MM.1S (cell line): ENCODE results near the gene RPS15A.

Experiments
- DNase-seq: peaks from one replicate; pipeline ENCODE4 v3.0.0-alpha.2; 2015
- H2AFZ ChIP-seq: fragments of 300-600 bp; sonication (generic); 2 replicates; pipeline ENCODE4 v1.6.0; 2016; ENCODE audit warnings: antibody characterized with exemption, low read length
- H3F3A ChIP-seq: fragments of 300-600 bp; sonication (generic); 2 replicates; pipeline ENCODE4 v1.6.1; 2016; ENCODE audit warnings: mild to moderate bottlenecking, antibody characterized with exemption, low read length, moderate library complexity, mixed read lengths; ENCODE audit not compliant: insufficient read depth
- H3K27ac ChIP-seq: fragments of 300-600 bp; sonication (generic); 2 replicates; pipeline ENCODE4 v1.5.1; 2016; ENCODE audit warnings: mild to moderate bottlenecking, low read length
- H3K27me3 ChIP-seq: fragments of 300-600 bp; sonication (generic); replicated peaks from 2 replicates; pipeline ENCODE4 v1.6.0; 2016; ENCODE audit warnings: low read length; ENCODE audit not compliant: insufficient read depth
- H3K36me3 ChIP-seq: fragments of 300-600 bp; sonication (generic); replicated peaks from 2 replicates; pipeline ENCODE4 v1.6.1; 2016; ENCODE audit warnings: mild to moderate bottlenecking, low read length, mixed read lengths; ENCODE audit not compliant: insufficient read depth
- H3K4me1 ChIP-seq: fragments of 300-600 bp; sonication (generic); 2 replicates; pipeline ENCODE4 v1.6.1; 2016; ENCODE audit warnings: low read length, mixed read lengths
- H3K4me2 ChIP-seq: fragments of 300-600 bp; sonication (generic); 2 replicates; pipeline ENCODE4 v1.6.0; 2016; ENCODE audit warnings: low read depth, low read length
- H3K4me3 ChIP-seq: fragments of 300-600 bp; sonication (generic); 2 replicates; pipeline ENCODE4 v1.5.1; 2016; ENCODE audit warnings: low read length, mixed read lengths
- H3K79me2 ChIP-seq: fragments of 300-600 bp; sonication (generic); 2 replicates; pipeline ENCODE4 v1.6.1; 2016; ENCODE audit warnings: mixed run types, low read length, mixed read lengths
- H3K9ac ChIP-seq: fragments of 300-600 bp; sonication (generic); 2 replicates; pipeline ENCODE4 v1.6.1; 2016; ENCODE audit warnings: low read length, mixed read lengths
- H3K9me2 ChIP-seq: fragments of 300-600 bp; sonication (generic); replicated peaks from 2 replicates; pipeline ENCODE4 v1.6.1; 2016; ENCODE audit warnings: mild to moderate bottlenecking, low read length, mixed read lengths; ENCODE audit not compliant: insufficient read depth
- H3K9me3 ChIP-seq: fragments of 300-600 bp; sonication (generic); replicated peaks from 2 replicates; pipeline ENCODE4 v1.6.1; 2016; ENCODE audit warnings: mild to moderate bottlenecking, low read length, mixed read lengths; ENCODE audit not compliant: insufficient read depth
- H4K20me1 ChIP-seq: fragments of 300-600 bp; sonication (generic); 2 replicates; pipeline ENCODE4 v1.6.1; 2016; ENCODE audit warnings: mild to moderate bottlenecking, low read length, moderate library complexity, mixed read lengths; ENCODE audit not compliant: insufficient read depth
- EZH2 ChIP-seq: fragments of 300-600 bp; sonication (generic); optimal IDR thresholded peaks from 2 replicates; pipeline ENCODE3; 2017; ENCODE audit warnings: low read depth, mild to moderate bottlenecking, antibody characterized with exemption, low read length, mixed read lengths
- EZH2phosphoT487 ChIP-seq: fragments of 300-600 bp; sonication (generic); IDR thresholded peaks from 2 replicates; pipeline ENCODE4 v1.6.1; 2018; ENCODE audit warnings: antibody characterized with exemption, low read length
- TF ChIP-seq, protein P1 (sequence below): fragments of 300-600 bp; sonication (generic); IDR thresholded peaks from 2 replicates; pipeline ENCODE4 v1.5.1; 2016; ENCODE audit warnings: antibody characterized with exemption, low read length, mixed read lengths

The RPS15A gene

DNA sequence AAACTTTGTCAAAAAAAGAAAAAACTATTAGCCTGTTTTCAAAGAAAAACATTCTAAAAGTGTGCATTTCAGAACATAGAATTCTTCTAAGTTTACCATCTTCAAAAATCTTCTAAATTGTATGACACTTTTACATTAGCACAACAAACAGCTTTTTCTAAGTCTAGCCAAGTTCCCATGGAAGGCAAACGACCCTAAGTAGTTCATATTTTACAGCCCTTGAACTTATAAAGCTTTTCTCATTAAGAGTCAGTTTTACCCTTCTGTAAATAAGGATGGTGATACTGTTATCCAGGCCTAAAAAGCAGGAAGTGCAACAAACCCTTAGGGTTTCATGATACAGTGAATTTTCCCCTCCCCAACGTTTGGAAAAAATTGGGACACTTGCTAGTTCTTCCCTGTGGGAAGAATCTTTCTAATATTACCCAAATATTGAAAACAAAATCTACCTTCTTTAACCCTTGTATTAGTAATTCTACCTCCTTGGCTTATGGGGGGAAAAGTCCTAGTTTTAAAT, 15.2 kb upstream of the RPS15A start:
- DNase-seq, result no peak
- Histone ChIP-seq H3F3A (peaks cover 26% of the 10 kb centered on the region), H3K4me2 (no peak overlapping the region), H2AFZ (no peak overlapping the region), H3K79me2 (peaks cover 10% of the 10 kb centered on the region), H3K4me1 (no peaks in the 10 kb centered on the region), H3K9me2 (no peaks in the 10 kb centered on the region), H3K27me3 (no peaks in the 10 kb centered on the region), H3K4me3 (no peak overlapping the region), H3K9ac (no peak overlapping the region), H3K36me3 (peaks cover 7% of the 10 kb centered on the region; the same call in 1 of the 2 replicates), H3K27ac (no peak overlapping the region), H4K20me1 (no peaks in the 10 kb centered on the region), H3K9me3 (no peaks in the 10 kb centered on the region)
- no peak for TF ChIP-seq EZH2
- TF ChIP-seq, protein P1, sequence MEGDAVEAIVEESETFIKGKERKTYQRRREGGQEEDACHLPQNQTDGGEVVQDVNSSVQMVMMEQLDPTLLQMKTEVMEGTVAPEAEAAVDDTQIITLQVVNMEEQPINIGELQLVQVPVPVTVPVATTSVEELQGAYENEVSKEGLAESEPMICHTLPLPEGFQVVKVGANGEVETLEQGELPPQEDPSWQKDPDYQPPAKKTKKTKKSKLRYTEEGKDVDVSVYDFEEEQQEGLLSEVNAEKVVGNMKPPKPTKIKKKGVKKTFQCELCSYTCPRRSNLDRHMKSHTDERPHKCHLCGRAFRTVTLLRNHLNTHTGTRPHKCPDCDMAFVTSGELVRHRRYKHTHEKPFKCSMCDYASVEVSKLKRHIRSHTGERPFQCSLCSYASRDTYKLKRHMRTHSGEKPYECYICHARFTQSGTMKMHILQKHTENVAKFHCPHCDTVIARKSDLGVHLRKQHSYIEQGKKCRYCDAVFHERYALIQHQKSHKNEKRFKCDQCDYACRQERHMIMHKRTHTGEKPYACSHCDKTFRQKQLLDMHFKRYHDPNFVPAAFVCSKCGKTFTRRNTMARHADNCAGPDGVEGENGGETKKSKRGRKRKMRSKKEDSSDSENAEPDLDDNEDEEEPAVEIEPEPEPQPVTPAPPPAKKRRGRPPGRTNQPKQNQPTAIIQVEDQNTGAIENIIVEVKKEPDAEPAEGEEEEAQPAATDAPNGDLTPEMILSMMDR, result no peak
- no peak for TF ChIP-seq EZH2phosphoT487

DNA sequence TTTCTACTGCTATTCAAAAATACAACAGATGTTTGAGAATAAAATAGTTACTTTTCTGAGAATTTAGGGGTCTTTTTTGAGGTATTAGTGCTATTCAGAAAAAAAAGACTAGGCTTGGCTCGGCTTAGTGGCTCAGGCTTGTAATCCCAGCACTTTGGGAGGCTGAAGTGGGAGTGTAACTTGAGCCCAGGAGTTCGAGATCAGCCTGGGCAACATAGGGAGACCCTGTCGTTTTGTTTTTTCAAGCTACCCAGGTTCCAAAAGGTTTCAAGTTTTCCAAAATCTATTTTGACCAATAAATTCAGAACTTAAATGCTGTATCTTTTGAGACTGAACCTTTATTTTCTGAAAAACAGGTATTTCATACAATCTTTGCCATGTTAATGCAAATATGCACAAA, 14.4 kb upstream of the RPS15A start:
- Histone ChIP-seq H3K27me3 (no peaks in the 10 kb centered on the region), H3K36me3 (0 out of 2 replicates have a peak, but pooled peaks cover 6% of the 10 kb centered on the region), H3K9ac (no peak overlapping the region), H3K9me2 (no peaks in the 10 kb centered on the region), H2AFZ (no peak overlapping the region), H3K4me3 (no peak overlapping the region), H3K4me1 (peaks cover 7% of the 10 kb centered on the region), H3K79me2 (peaks cover 17% of the 10 kb centered on the region), H3K4me2 (no peak overlapping the region), H3F3A (peaks cover 26% of the 10 kb centered on the region), H4K20me1 (no peaks in the 10 kb centered on the region), H3K9me3 (no peaks in the 10 kb centered on the region), H3K27ac (no peak overlapping the region)
- no peak for DNase-seq
- TF ChIP-seq EZH2phosphoT487, result no peak
- no peak for TF ChIP-seq EZH2
- TF ChIP-seq, protein P1, result no peak

DNA sequence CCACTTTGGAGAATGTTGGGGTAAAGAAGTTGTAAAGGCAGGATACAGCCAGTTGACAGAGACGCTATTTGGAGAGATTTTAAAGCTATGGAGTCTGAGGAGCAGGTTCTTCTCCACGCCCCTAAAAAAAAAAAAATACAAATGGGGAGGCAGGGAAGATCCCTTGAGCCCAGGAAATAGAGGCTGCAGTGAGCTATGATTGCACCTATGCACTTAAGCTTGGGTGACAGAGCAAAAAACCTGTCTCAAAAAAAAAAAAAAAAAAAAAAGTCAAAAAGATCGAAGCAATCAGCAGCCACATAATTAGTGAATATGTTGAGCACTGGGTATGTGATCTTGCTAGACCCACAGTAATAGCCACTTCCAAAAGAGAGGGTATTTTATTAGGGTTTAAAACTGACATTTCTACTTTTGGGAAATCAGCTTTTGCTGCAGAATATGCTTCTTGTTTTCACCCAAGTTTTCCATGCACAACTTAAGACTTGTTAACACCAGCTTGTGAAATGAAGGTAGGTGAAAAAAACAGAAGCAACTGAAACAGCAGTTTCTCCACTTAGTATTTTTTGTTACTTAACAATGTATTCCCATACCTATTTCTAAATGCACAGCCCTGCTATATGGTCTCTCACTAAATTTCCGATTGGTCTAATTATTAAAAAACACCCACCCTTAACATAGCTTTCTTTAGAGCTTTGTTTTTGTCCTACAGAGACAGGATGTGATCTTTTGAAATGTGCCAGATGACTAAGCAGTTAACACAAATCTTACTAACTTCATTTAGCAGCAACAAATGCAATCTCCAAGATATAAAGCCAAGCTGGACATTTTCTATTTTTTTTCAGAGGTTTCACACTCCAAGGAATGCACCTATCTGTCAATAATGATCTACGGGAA, 13.7 kb upstream of the RPS15A start:
- Histone ChIP-seq H3K9me3 (no peaks in the 10 kb centered on the region), H3K4me1 (peaks cover 9% of the 10 kb centered on the region), H3F3A (peaks cover 26% of the 10 kb centered on the region), H4K20me1 (no peaks in the 10 kb centered on the region), H3K27ac (no peak overlapping the region), H3K4me2 (no peak overlapping the region), H3K9me2 (no peaks in the 10 kb centered on the region), H3K36me3 (no peaks in the 10 kb centered on the region), H3K4me3 (no peak overlapping the region), H2AFZ (no peak overlapping the region), H3K9ac (no peak overlapping the region), H3K79me2 (peaks cover 25% of the 10 kb centered on the region), H3K27me3 (no peaks in the 10 kb centered on the region)
- TF ChIP-seq EZH2phosphoT487 (no peak), EZH2 (no peak)
- TF ChIP-seq, protein P1, result no peak
- no peak for DNase-seq
